ENCODE measurements around the gene FNDC3B. TPM values are rescaled to one million over a fixed set of nuclear protein-coding genes. Genes with fewer than 3 reads are reported as not detected.

FNDC3B gene
- total and polyA plus RNA-seq, 2 donors (not counting 3 experiments of a cell fraction or from before 2014, with no cell fraction given) = 91.6 to 295 TPM

GRCh38 chr3:172396400-172396799 is 357.0 kb downstream of the FNDC3B start:
- no peak overlapping the region for H3K27ac ChIP-seq (ENCODE audit: insufficient read depth, low read depth, low read length)
- POLR2A ChIA-PET = no interaction called here

More at GRCh38 chr3:172396400-172396799, 357.0 kb downstream of the FNDC3B start:
- Histone ChIP-seq H3K9me3 (replicated peaks; ENCODE audit: control insufficient read depth, insufficient read depth, low read length) (no peaks in the 10 kb centered on the region), H2AFZ (ENCODE audit: low read depth, low read length) (no peak overlapping the region), H3K79me2 (ENCODE audit: control insufficient read depth, insufficient read depth, low read length) (no peaks in the 10 kb centered on the region), H3K4me2 (ENCODE audit: insufficient read depth, low read length) (no peak overlapping the region), H3K4me1 (ENCODE audit: control insufficient read depth, extremely low read depth, insufficient read depth, low read length) (no peaks in the 10 kb centered on the region), H3K9me1 (replicated peaks; ENCODE audit: control insufficient read depth, extremely low read depth, insufficient read depth, low read length) (no peaks in the 10 kb centered on the region), H3K36me3 (ENCODE audit: control insufficient read depth in 2 of 2, extremely low read depth in 1 of 2, insufficient read depth in 2 of 2, low read length in 2 of 2) (peaks cover 14 to 15% of the 10 kb centered on the region in 2 experiments), H3K4me3 (replicated peaks in 1 of 3; ENCODE audit: insufficient read depth in 1 of 3, low read depth in 1 of 3, low read length in 3 of 3) (no peak overlapping the region), H4K20me1 (replicated peaks; ENCODE audit: control insufficient read depth, extremely low read depth, insufficient read depth, low read length) (no peaks in the 10 kb centered on the region), H3K27me3 (ENCODE audit: control insufficient read depth in 2 of 2, insufficient read depth in 2 of 2, low read length in 2 of 2) (no peaks in the 10 kb centered on the region), H3K9ac (replicated peaks; ENCODE audit: extremely low read depth, insufficient read depth, low read length) (no peak overlapping the region)
- no TSS peak for BruUV-seq (replicated peaks)
- dilution Hi-C loops (cut with MboI; ENCODE audit: extremely low pct_ligation_motif_present, low sequenced_read_pairs) (no loop called here), intact Hi-C loops (cut with micrococcal nuclease) (no loop called here)
- CTCF ChIA-PET = interaction anchor here (2.1 kb wide), 1 partner anchor 65 kb away, joined by 5 read pairs; no protein-coding TSS in a partner anchor
- TF ChIP-seq JUN (IDR thresholded peaks at IDR 0.05; ENCODE audit: borderline replicate concordance, insufficient read depth, insufficient read length, low read depth) (no peak), MAX (IDR thresholded peaks at IDR 0.05; ENCODE audit: insufficient read depth, insufficient read length) (no peak), POLR2AphosphoS5 (IDR thresholded peaks at IDR 0.05; ENCODE audit: insufficient read depth, low read depth, low read length) (no peak), POLR2A (IDR thresholded peaks at IDR 0.05; ENCODE audit: low read depth, low read length) (no peak), MYC (IDR thresholded peaks at IDR 0.05; ENCODE audit: low read depth, low read length) (no peak), FOS (IDR thresholded peaks at IDR 0.05; ENCODE audit: borderline replicate concordance, insufficient read depth, low read length) (no peak), EZH2 (IDR thresholded peaks at IDR 0.05; ENCODE audit: borderline replicate concordance, low read depth, low read length, severe bottlenecking) (no peak), GATA2 (IDR thresholded peaks at IDR 0.05; ENCODE audit: insufficient read depth, insufficient read length, low read depth, low read length) (no peak)
- TF ChIP-seq, protein P1, sequence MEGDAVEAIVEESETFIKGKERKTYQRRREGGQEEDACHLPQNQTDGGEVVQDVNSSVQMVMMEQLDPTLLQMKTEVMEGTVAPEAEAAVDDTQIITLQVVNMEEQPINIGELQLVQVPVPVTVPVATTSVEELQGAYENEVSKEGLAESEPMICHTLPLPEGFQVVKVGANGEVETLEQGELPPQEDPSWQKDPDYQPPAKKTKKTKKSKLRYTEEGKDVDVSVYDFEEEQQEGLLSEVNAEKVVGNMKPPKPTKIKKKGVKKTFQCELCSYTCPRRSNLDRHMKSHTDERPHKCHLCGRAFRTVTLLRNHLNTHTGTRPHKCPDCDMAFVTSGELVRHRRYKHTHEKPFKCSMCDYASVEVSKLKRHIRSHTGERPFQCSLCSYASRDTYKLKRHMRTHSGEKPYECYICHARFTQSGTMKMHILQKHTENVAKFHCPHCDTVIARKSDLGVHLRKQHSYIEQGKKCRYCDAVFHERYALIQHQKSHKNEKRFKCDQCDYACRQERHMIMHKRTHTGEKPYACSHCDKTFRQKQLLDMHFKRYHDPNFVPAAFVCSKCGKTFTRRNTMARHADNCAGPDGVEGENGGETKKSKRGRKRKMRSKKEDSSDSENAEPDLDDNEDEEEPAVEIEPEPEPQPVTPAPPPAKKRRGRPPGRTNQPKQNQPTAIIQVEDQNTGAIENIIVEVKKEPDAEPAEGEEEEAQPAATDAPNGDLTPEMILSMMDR (IDR thresholded peaks at IDR 0.05; ENCODE audit: extremely low read depth in 1 of 2, insufficient read depth in 1 of 2, low read depth in 1 of 2, low read length in 2 of 2) = no peak
- FAIRE-seq = no peak
- no peak for DNase-seq (ENCODE audit: low read depth, low spot score)
